Stomach (tissue), 9 donors: ENCODE results near the gene DICER1. TPM values are rescaled to one million over a fixed set of nuclear protein-coding genes. Genes with fewer than 3 reads are reported as not detected.

Experiments used
- DNase-seq, 2 donors: peaks; one replicate each; pipeline versions ENCODE4 v3.0.0 to v3.0.0-alpha.2; 2013 to 2019
- H3K27ac ChIP-seq, 5 donors: fragments of 200-600 bp in 4 of 5; sonication (generic) in 4 of 5; one replicate each; pipeline ENCODE4 v1.5.1; 2013 to 2019; ENCODE audit warnings: mild to moderate bottlenecking in 1 of 5, moderate library complexity in 1 of 5
- H3K27me3 ChIP-seq, 3 donors: fragments of 200-600 bp; sonication (generic); one replicate each; pipeline ENCODE4 v1.5.1; 2017 to 2019; ENCODE audit warnings: mixed run types in 1 of 3
- H3K36me3 ChIP-seq, 4 donors: fragments of 200-600 bp; sonication (generic); 1 replicate in 3 of 4; 2 replicates in 1 of 4; pipeline ENCODE4 v1.5.1; 2016 to 2019
- H3K4me1 ChIP-seq, 4 donors: fragments of 200-600 bp; sonication (generic); one replicate each; pipeline ENCODE4 v1.5.1; 2016 to 2019
- H3K4me3 ChIP-seq, 4 donors: fragments of 200-600 bp; sonication (generic) in 3 of 4; one replicate each; pipeline ENCODE4 v1.5.1; 2016 to 2019; ENCODE audit warnings: mild to moderate bottlenecking in 1 of 4
- H3K9me3 ChIP-seq, 4 donors: fragments of 200-600 bp; sonication (generic); one replicate each; pipeline ENCODE4 v1.5.1; 2016 to 2019
- EP300 ChIP-seq: sonication (generic); formaldehyde crosslinking; IDR thresholded peaks from one replicate; pipeline ENCODE4 v1.6.1; 2017; ENCODE audit warnings: antibody characterized with exemption
- POLR2A ChIP-seq, 4 donors: fragments of 450-650 bp; IDR thresholded peaks; one replicate each; pipeline ENCODE4 v1.6.1; 2016; ENCODE audit warnings: antibody characterized with exemption in 4 of 4, control low read depth in 2 of 4, mild to moderate bottlenecking in 1 of 4, moderate library complexity in 1 of 4
- POLR2AphosphoS5 ChIP-seq, 3 donors: sonication (generic); formaldehyde crosslinking; IDR thresholded peaks; one replicate each; pipeline ENCODE4 v1.6.1; 2016; ENCODE audit warnings: antibody characterized with exemption in 3 of 3
- WGBS, 5 donors: extraction: QIAGEN DNeasy Blood & Tissue Kit in 3 of 5; methylation state at CpG; one replicate each; pipeline versions ENCODE4 v1.1.5 to v1.1.7; 2013 to 2018; 5-methylcytosine and 5-hydroxymethylcytosine counted together
- intact Hi-C: fragments of 100-400 bp; cut with DNase I; formaldehyde crosslinking; loops from one replicate; pipeline ENCODE4 v1.15.1; 2023; ENCODE audit warnings: low total_unique reads
- polyA plus RNA-seq, 3 donors: library from polyadenylated mRNA; stranded (reverse); fragments of 200-250 nt; gene quantifications; one replicate each; pipeline ENCODE4 v1.2.3, GENCODE V29; 2013
- total RNA-seq, 5 donors: library from RNA; depleted of rRNA; stranded (reverse); fragments of >200 nt; gene quantifications; one replicate each; pipeline versions ENCODE4 v1.1.0 to v1.2.3, GENCODE V29; 2014 to 2016
- TF ChIP-seq, protein P1 (sequence below), 7 experiments: fragments of 450-650 bp in 4 of 7; fragments of 200-600 bp in 3 of 7; sonication (generic) in 3 of 7; IDR thresholded peaks; one replicate each; pipeline ENCODE4 v1.5.1; 2016 to 2019; ENCODE audit warnings: antibody characterized with exemption in 7 of 7, control low read depth in 2 of 7, mild to moderate bottlenecking in 1 of 7
- donor health status: healthy with polysubstance abuse.
- donor health status: Bipolar disorder and iron deficiency.
- donor health status: healthy.

The DICER1 gene
- total and polyA plus RNA-seq, 8 donors: 6.1 to 104 (median 53.4) TPM

DNA sequence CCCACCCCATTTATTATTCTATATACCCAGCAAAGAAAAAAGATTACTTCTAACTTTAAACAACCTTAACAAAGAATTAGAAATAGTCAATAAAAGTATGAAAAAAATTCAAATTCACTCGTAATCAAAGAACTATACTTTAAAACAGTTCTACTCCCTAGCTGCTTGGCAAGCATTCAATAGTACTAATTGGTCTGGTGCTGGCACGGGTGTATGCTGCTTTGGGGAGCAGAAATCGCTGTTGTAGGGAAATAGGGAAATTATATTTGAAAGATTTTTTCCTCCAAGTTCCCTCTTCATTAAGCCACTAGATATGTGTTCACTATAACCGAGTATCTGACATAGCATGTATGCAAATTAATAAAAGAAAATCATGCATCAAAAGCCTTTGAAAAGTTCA lies 65.7 kb downstream of the DICER1 start:
- no peak overlapping the region for H3K4me3 ChIP-seq
- no peaks in the 10 kb centered on the region for H3K9me3 ChIP-seq
- H3K36me3 ChIP-seq: peaks cover 38 to 99% (median 92%) of the 10 kb centered on the region in 4 donors
- TF ChIP-seq, protein P1, sequence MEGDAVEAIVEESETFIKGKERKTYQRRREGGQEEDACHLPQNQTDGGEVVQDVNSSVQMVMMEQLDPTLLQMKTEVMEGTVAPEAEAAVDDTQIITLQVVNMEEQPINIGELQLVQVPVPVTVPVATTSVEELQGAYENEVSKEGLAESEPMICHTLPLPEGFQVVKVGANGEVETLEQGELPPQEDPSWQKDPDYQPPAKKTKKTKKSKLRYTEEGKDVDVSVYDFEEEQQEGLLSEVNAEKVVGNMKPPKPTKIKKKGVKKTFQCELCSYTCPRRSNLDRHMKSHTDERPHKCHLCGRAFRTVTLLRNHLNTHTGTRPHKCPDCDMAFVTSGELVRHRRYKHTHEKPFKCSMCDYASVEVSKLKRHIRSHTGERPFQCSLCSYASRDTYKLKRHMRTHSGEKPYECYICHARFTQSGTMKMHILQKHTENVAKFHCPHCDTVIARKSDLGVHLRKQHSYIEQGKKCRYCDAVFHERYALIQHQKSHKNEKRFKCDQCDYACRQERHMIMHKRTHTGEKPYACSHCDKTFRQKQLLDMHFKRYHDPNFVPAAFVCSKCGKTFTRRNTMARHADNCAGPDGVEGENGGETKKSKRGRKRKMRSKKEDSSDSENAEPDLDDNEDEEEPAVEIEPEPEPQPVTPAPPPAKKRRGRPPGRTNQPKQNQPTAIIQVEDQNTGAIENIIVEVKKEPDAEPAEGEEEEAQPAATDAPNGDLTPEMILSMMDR (IDR thresholded peaks at IDR 0.05): no peak
- TF ChIP-seq POLR2AphosphoS5 (IDR thresholded peaks at IDR 0.05) (no peak), EP300 (no peak), POLR2A (IDR thresholded peaks at IDR 0.05) (no peak)
- intact Hi-C loops: loop anchor here (10.0 kb wide), 1 partner anchor 397 kb away; no protein-coding TSS in a partner anchor
- H3K27me3 ChIP-seq: no peaks in the 10 kb centered on the region
- no peak overlapping the region for H3K27ac ChIP-seq
- WGBS, 5 donors: 59 to 70% (median 65%) methylated on average over 4 of the region's 4 CpGs
- H3K4me1 ChIP-seq: no peaks in the 10 kb centered on the region
- no peak for DNase-seq

DNA sequence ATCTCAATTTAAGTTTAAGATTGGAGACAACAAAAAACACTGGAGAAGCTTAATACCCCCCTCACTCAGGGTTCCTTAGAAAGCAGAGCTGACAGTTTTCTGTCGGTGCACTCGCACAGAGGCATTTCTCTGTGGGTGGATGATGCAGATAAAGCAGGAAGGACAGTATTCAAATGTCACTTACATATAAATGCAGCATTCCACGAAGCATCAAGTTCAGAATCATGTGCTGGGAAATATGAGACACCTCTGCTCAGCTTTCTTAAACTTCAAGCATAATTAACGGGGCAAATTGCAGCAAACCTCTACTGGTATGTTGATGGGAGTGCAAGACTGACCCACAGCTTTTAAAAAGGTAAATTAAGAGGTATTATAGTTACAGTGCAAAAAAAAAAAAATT lies 68.7 kb downstream of the DICER1 start:
- intact Hi-C loops: no loop called here
- H3K36me3 ChIP-seq: peaks cover 24 to 95% (median 85%) of the 10 kb centered on the region in 4 donors
- WGBS, 5 donors: 64 to 71% (median 70%) methylated on average over 4 of the region's 4 CpGs
- no peak overlapping the region for H3K27ac ChIP-seq
- TF ChIP-seq POLR2A (IDR thresholded peaks at IDR 0.05) (no peak), POLR2AphosphoS5 (IDR thresholded peaks at IDR 0.05) (no peak), EP300 (no peak)
- TF ChIP-seq, protein P1 (IDR thresholded peaks at IDR 0.05): no peak
- H3K27me3 ChIP-seq: no peaks in the 10 kb centered on the region
- H3K4me3 ChIP-seq: no peak overlapping the region
- H3K4me1 ChIP-seq: no peaks in the 10 kb centered on the region
- DNase-seq: no peak
- H3K9me3 ChIP-seq: no peaks in the 10 kb centered on the region

DNA sequence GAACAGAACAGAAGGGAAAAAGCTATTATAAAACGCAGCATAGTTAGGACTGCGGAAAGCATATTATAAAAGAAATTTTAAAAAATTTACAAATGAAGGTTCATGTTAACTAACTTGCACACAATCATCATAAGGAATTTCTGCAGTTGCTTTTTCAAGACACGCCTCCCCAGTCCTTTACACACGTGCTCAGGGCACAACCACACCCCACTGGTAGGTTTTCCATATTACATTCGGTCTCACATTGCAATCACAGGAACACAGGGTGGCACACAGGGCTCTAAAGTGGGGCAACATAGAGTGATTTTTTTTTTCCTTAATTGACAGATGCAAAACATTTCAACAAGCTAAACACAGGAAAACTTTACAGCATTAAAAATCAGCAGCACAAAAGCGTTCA lies 69.7 kb downstream of the DICER1 start:
- TF ChIP-seq, protein P1 (IDR thresholded peaks at IDR 0.05): no peak
- TF ChIP-seq POLR2AphosphoS5 (IDR thresholded peaks at IDR 0.05): no peak
- TF ChIP-seq EP300: no peak
- TF ChIP-seq POLR2A (IDR thresholded peaks at IDR 0.05): no peak
- Histone ChIP-seq H3K27me3 (no peaks in the 10 kb centered on the region), H3K4me1 (no peaks in the 10 kb centered on the region), H3K27ac (no peak overlapping the region), H3K4me3 (no peak overlapping the region), H3K36me3 (peaks cover 14 to 85% (median 74%) of the 10 kb centered on the region in 4 donors), H3K9me3 (no peaks in the 10 kb centered on the region)
- 74 to 81% (median 74%) methylated on average over 6 of the region's 6 CpGs for WGBS, 5 donors
- intact Hi-C loops: no loop called here
- no peak for DNase-seq

DNA sequence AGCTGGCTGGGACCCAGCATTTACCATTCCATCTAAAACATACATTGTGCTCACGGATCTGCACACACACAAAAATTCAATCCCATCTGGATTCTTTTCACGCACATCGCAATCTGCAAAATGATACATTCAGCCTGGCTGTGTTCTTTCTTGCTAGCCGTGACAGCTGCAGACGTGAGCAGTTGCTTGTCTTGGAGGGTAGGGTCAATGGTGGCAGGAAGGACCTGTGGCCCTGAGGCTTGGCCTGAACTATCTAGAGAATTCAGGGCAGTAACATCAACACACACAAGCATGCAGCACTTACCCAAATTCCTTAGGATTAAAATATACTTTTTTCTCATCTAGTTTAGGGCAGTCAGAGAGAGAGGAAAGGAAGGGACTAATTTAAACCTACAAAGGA lies 72.0 kb downstream of the DICER1 start:
- TF ChIP-seq POLR2A (IDR thresholded peaks at IDR 0.05): no peak
- no peak for TF ChIP-seq POLR2AphosphoS5 (IDR thresholded peaks at IDR 0.05)
- TF ChIP-seq EP300: no peak
- TF ChIP-seq, protein P1 (IDR thresholded peaks at IDR 0.05): no peak
- Histone ChIP-seq H3K9me3 (no peaks in the 10 kb centered on the region), H3K4me3 (no peak overlapping the region), H3K27me3 (no peaks in the 10 kb centered on the region), H3K27ac (no peak overlapping the region), H3K4me1 (no peaks in the 10 kb centered on the region), H3K36me3 (peaks cover 9 to 62% (median 59%) of the 10 kb centered on the region in 4 donors)
- intact Hi-C loops: no loop called here
- no peak for DNase-seq
- 75 to 92% (median 83%) methylated on average over 5 of the region's 5 CpGs for WGBS, 5 donors
